HL-60 (cell line): ENCODE measurements around the gene JPH3.

Experiments used
- GABPA ChIP-seq: IDR thresholded peaks from 2 replicates; pipeline ENCODE4 v1.6.1; 2012; ENCODE audit warnings: low read depth
- POLR2AphosphoS5 ChIP-seq: IDR thresholded peaks from 2 replicates; pipeline ENCODE4 v1.6.1; 2012; ENCODE audit warnings: low read depth
- REST ChIP-seq: IDR thresholded peaks from 2 replicates; pipeline ENCODE4 v1.6.1; 2012; ENCODE audit warnings: low read depth; ENCODE audit not compliant: insufficient replicate concordance
- SPI1 ChIP-seq: IDR thresholded peaks from 2 replicates; pipeline ENCODE4 v1.6.1; 2012; ENCODE audit warnings: low read depth, mild to moderate bottlenecking, borderline replicate concordance
- TF ChIP-seq, protein P1 (sequence below): IDR thresholded peaks from one replicate; pipeline ENCODE4 v1.5.1; 2011; ENCODE audit warnings: low read length, control low read depth, inconsistent platforms; ENCODE audit not compliant: insufficient read depth

DNA sequence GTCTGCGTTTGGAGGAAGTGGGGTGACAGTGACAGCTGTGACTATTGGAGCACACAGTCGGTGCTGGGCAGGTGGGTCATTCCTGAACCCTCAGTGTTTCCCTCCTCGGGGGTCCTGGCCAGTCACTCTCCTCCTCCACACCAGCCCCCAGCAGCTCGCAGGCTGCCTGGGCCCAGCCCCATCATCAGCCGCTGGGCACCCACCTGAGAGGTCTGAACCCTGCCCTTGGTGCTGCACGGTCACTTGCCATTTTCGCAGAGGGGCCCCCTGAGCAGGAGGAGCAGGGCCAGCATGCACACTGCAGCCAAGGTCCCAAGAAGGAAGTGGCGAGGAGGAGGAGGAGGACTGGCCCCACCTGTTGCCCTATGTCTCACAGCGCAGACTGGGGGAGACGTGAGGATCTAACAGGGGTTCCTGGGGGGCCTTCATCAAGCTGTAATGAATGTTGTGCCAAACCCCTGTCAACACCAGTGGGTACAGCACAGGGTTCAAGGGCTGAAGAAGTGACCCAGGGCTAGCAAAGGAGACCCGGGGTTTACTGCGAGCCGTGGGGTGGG, 23.0 kb downstream of the JPH3 start:
- TF ChIP-seq, protein P1, sequence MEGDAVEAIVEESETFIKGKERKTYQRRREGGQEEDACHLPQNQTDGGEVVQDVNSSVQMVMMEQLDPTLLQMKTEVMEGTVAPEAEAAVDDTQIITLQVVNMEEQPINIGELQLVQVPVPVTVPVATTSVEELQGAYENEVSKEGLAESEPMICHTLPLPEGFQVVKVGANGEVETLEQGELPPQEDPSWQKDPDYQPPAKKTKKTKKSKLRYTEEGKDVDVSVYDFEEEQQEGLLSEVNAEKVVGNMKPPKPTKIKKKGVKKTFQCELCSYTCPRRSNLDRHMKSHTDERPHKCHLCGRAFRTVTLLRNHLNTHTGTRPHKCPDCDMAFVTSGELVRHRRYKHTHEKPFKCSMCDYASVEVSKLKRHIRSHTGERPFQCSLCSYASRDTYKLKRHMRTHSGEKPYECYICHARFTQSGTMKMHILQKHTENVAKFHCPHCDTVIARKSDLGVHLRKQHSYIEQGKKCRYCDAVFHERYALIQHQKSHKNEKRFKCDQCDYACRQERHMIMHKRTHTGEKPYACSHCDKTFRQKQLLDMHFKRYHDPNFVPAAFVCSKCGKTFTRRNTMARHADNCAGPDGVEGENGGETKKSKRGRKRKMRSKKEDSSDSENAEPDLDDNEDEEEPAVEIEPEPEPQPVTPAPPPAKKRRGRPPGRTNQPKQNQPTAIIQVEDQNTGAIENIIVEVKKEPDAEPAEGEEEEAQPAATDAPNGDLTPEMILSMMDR: no peak
- no peak for TF ChIP-seq SPI1
- no peak for TF ChIP-seq GABPA
- no peak for TF ChIP-seq REST
- no peak for TF ChIP-seq POLR2AphosphoS5
